Upper lobe of left lung (tissue), 6 donors: ENCODE measurements around the gene NME4. TPM values are rescaled to one million over a fixed set of nuclear protein-coding genes. Genes with fewer than 3 reads are reported as not detected.

Experiments used
- ATAC-seq, 2 donors: fragments of 200-7000 bp; cut with Tn5 transposase; one replicate each; pipeline ENCODE4 v1.9.1; 2022; ENCODE audit warnings: mild to moderate bottlenecking in 2 of 2, moderate library complexity in 2 of 2; ENCODE audit not compliant: low FRiP score in 2 of 2
- DNase-seq, 2 donors: peaks; one replicate each; pipeline ENCODE4 v3.0.0-alpha.2; 2019 to 2020
- H3K27ac ChIP-seq, 4 donors: fragments of 200-600 bp; sonication (generic); one replicate each; pipeline ENCODE4 v1.5.1; 2016 to 2019
- H3K27me3 ChIP-seq, 4 donors: fragments of 200-600 bp; sonication (generic); one replicate each; pipeline ENCODE4 v1.5.1; 2017 to 2019
- H3K36me3 ChIP-seq, 4 donors: fragments of 200-600 bp; sonication (generic); one replicate each; pipeline ENCODE4 v1.5.1; 2016 to 2019
- H3K4me1 ChIP-seq, 4 donors: fragments of 200-600 bp; sonication (generic); one replicate each; pipeline ENCODE4 v1.5.1; 2018 to 2019
- H3K4me3 ChIP-seq, 4 donors: fragments of 200-600 bp; sonication (generic); one replicate each; pipeline ENCODE4 v1.5.1; 2017 to 2019; ENCODE audit warnings: mild to moderate bottlenecking in 2 of 4, moderate library complexity in 1 of 4
- H3K9me3 ChIP-seq, 4 donors: fragments of 200-600 bp; sonication (generic); one replicate each; pipeline ENCODE4 v1.5.1; 2018 to 2019
- EP300 ChIP-seq, 4 donors: sonication (generic); formaldehyde crosslinking; IDR thresholded peaks; one replicate each; pipeline ENCODE4 v1.5.1; 2017; ENCODE audit warnings: antibody characterized with exemption in 4 of 4, control low read depth in 2 of 4
- POLR2A ChIP-seq, 4 donors: fragments of 450-650 bp; IDR thresholded peaks; one replicate each; pipeline ENCODE4 v1.5.1; 2016 to 2017; ENCODE audit warnings: antibody characterized with exemption in 4 of 4, mild to moderate bottlenecking in 2 of 4
- POLR2AphosphoS5 ChIP-seq, 2 donors: sonication (generic); formaldehyde crosslinking; IDR thresholded peaks; one replicate each; pipeline ENCODE4 v1.5.1; 2017; ENCODE audit warnings: antibody characterized with exemption in 2 of 2
- WGBS, 2 donors: methylation state at CpG; one replicate each; pipeline ENCODE4 v1.1.5; 2017 to 2018; 5-methylcytosine and 5-hydroxymethylcytosine counted together
- total RNA-seq, 6 donors: library from RNA; depleted of rRNA in 4 of 6; stranded (reverse); fragments of >200 nt in 4 of 6; gene quantifications; one replicate each; pipeline versions ENCODE4 v1.1.0 to v1.2.1, GENCODE V29; 2016 to 2021
- TF ChIP-seq, protein P1 (sequence below), 6 experiments: fragments of 450-650 bp in 4 of 6; fragments of 200-600 bp in 2 of 6; sonication (generic) in 2 of 6; IDR thresholded peaks; one replicate each; pipeline ENCODE4 v1.5.1; 2016 to 2019; ENCODE audit warnings: antibody characterized with exemption in 6 of 6
- donor health status: DM: no; HTN: no; CAD: no; lungs with moderate emphysema.
- donor health status: DM: no; HTN: yes; CAD: no; lungs with severe emphysema.

NME4 gene
- total RNA-seq, 6 donors from 2014 or later = 22.1 to 57.6 (median 41.8) TPM

DNA sequence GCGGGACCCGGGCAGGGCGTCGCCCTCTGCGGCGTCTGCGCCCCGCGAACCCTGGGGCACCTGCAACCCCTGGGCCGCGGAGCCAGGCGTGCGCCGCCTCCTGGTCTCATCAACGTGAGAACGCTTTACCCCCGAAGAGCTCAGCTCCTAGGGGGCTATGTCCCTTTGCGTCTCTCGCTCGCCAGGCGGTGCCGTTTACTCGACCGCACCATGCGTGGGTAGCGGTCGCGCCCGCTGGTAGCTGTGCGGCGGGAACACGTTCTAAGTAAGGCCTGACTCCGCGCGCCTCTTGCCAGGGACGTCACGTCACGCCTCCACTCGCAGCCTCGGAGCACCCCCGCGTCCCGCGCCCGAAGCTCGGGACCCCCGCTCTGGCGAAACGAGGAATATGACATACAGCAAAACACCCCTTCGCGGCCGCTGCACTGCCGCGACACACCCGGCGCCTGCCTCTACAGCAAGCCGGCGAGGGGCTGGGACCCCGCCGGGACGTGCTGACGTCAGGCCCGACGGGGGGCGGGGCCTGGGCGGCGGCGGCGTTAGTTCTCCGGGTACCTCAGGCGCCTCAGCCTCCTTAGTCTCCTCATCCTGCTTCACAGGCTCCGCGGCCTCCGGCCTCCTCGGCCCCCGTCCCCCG lies 28.2 kb downstream of the NME4 start, which contains the start of gene RAB11FIP3:
RAB11FIP3 (plus strand) TSS at position 568 of the 637 bp plus-strand sequence. CDS start 358 bp downstream, outside the sequence.
- Histone ChIP-seq H3K4me1 (peaks cover 18 to 35% (median 31%) of the 10 kb centered on the region in 4 donors), H3K27ac (peak within 1 kb of the TSS; percentile 84 to 93 (median 92)), H3K27me3 (no peaks in the 10 kb centered on the region), H3K4me3 (peak within 1 kb of the TSS; percentile 47 to 93 (median 78)), H3K36me3 (no peaks in the 10 kb centered on the region), H3K9me3 (no peaks in the 10 kb centered on the region)
- peak; percentile 83 to 97 for DNase-seq
- peak; percentile 63 to 75 for TF ChIP-seq POLR2AphosphoS5 (IDR thresholded peaks at IDR 0.05)
- no peak for TF ChIP-seq EP300 (IDR thresholded peaks at IDR 0.05)
- peak; percentile 22 to 78 (median 56) for TF ChIP-seq POLR2A (IDR thresholded peaks at IDR 0.05)
- TF ChIP-seq, protein P1, sequence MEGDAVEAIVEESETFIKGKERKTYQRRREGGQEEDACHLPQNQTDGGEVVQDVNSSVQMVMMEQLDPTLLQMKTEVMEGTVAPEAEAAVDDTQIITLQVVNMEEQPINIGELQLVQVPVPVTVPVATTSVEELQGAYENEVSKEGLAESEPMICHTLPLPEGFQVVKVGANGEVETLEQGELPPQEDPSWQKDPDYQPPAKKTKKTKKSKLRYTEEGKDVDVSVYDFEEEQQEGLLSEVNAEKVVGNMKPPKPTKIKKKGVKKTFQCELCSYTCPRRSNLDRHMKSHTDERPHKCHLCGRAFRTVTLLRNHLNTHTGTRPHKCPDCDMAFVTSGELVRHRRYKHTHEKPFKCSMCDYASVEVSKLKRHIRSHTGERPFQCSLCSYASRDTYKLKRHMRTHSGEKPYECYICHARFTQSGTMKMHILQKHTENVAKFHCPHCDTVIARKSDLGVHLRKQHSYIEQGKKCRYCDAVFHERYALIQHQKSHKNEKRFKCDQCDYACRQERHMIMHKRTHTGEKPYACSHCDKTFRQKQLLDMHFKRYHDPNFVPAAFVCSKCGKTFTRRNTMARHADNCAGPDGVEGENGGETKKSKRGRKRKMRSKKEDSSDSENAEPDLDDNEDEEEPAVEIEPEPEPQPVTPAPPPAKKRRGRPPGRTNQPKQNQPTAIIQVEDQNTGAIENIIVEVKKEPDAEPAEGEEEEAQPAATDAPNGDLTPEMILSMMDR (IDR thresholded peaks at IDR 0.05) = peak in 3 of 6 experiments; percentile 26 to 42 (median 37)
- 0 to 1% methylated on average over 14 to 16 of the region's 77 CpGs for WGBS, 2 donors
- peak; percentile 88 to 95 for ATAC-seq

- peak in 1 of 2 donors; percentile 36 for ATAC-seq
- TF ChIP-seq, protein P1 (IDR thresholded peaks at IDR 0.05) = no peak
- TF ChIP-seq POLR2AphosphoS5 (IDR thresholded peaks at IDR 0.05) (no peak), POLR2A (IDR thresholded peaks at IDR 0.05) (no peak), EP300 (IDR thresholded peaks at IDR 0.05) (no peak)
These were observed 28.7 kb downstream of the NME4 start for GRCh38 chr16:425740-426114.

GRCh38 chr16:426115-426905 lies 29.3 kb downstream of the NME4 start:
- Histone ChIP-seq H3K9me3 (no peaks in the 10 kb centered on the region), H3K27me3 (no peaks in the 10 kb centered on the region), H3K36me3 (no peaks in the 10 kb centered on the region), H3K4me1 (peaks cover 18 to 35% (median 31%) of the 10 kb centered on the region in 4 donors), H3K27ac (peak overlapping the region in 2 of 4 donors; percentile 2 to 84), H3K4me3 (peak overlapping the region; percentile 47 to 93 (median 66))
- no peak for TF ChIP-seq POLR2A (IDR thresholded peaks at IDR 0.05)
- TF ChIP-seq, protein P1 (IDR thresholded peaks at IDR 0.05) = no peak
- WGBS, 2 donors = 0 to 3% methylated on average over 17 to 37 of the region's 97 CpGs
- DNase-seq = peak in 1 of 2 donors; percentile 88
- ATAC-seq = no peak

More at GRCh38 chr16:425740-426114, 28.7 kb downstream of the NME4 start:
- Histone ChIP-seq H3K4me3 (peak overlapping the region; percentile 47 to 93 (median 78)), H3K9me3 (no peaks in the 10 kb centered on the region), H3K27ac (peak overlapping the region; percentile 84 to 93 (median 92)), H3K27me3 (no peaks in the 10 kb centered on the region), H3K36me3 (no peaks in the 10 kb centered on the region), H3K4me1 (peaks cover 18 to 35% (median 31%) of the 10 kb centered on the region in 4 donors)
- WGBS, 2 donors = no CpG with 5 or more reads among the region's 63 CpGs
- peak in 1 of 2 donors; percentile 91 for DNase-seq

- no peak for DNase-seq
- WGBS, 2 donors = 21 to 28% methylated on average over 6 to 8 of the region's 13 CpGs
- H3K9me3 ChIP-seq = no peaks in the 10 kb centered on the region
- peak overlapping the region; percentile 47 to 93 (median 66) for H3K4me3 ChIP-seq
- H3K27me3 ChIP-seq = no peaks in the 10 kb centered on the region
- no peak overlapping the region for H3K27ac ChIP-seq
- TF ChIP-seq EP300 (IDR thresholded peaks at IDR 0.05) (no peak), POLR2AphosphoS5 (IDR thresholded peaks at IDR 0.05) (no peak), POLR2A (IDR thresholded peaks at IDR 0.05) (no peak)
- TF ChIP-seq, protein P1 (IDR thresholded peaks at IDR 0.05) = no peak
- H3K4me1 ChIP-seq = peaks cover 18 to 35% (median 31%) of the 10 kb centered on the region in 4 donors
- no peak for ATAC-seq
- no peaks in the 10 kb centered on the region for H3K36me3 ChIP-seq
These were observed 29.9 kb downstream of the NME4 start for GRCh38 chr16:426906-427249.
